ENCODE measurements around the gene SDHC.
A peak's percentile ranks its signal among the peaks of the same experiment; 100 is the strongest.
"Not testable (repeated sequence)": the region's sequence is repeated elsewhere in the genome, so short reads cannot be mapped to it uniquely, and the experiment has no call there.

SDHC gene

DNA sequence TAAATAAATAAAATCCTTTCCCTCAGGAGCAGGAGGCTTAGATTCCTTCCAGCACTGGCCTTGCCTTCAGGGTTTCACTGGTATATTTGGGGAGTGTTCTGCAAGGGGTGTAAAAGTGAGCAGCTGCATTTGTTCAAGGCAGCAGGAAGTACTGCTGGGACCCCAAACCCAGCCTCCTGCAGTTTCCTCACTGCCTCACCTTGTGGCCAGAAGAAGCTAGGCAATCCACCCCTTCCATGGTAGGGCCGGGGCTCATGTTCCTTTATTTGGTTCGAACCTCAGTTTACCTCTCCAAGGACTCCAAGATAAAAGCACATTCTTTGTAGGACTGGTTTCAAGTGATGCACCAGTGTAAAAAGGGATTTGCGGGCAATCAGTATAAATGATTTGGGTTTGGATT, 74.5 kb downstream of the SDHC start:
- no peak for DNase-seq (ENCODE audit: low read depth)

DNA sequence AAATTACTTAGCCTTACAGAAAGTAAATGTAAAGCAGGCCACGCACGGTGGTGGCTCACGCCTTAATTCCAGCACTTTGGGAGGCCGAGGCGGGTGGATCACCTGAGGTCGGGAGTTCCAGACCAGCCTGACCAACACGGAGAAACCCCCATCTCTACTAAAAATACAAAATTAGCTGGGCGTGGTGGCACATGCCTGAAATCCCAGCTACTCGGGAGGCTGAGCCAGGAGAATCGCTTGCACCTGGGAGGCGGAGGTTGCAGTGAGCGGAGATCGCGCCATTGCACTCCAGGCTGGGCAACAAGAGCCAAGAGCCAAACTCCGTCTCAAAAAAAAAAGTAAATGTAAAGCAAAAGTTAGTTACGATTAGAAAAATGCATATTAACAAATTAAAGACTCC, 75.0 kb downstream of the SDHC start:
- DNase-seq (ENCODE audit: low read depth): not testable (repeated sequence)

DNA sequence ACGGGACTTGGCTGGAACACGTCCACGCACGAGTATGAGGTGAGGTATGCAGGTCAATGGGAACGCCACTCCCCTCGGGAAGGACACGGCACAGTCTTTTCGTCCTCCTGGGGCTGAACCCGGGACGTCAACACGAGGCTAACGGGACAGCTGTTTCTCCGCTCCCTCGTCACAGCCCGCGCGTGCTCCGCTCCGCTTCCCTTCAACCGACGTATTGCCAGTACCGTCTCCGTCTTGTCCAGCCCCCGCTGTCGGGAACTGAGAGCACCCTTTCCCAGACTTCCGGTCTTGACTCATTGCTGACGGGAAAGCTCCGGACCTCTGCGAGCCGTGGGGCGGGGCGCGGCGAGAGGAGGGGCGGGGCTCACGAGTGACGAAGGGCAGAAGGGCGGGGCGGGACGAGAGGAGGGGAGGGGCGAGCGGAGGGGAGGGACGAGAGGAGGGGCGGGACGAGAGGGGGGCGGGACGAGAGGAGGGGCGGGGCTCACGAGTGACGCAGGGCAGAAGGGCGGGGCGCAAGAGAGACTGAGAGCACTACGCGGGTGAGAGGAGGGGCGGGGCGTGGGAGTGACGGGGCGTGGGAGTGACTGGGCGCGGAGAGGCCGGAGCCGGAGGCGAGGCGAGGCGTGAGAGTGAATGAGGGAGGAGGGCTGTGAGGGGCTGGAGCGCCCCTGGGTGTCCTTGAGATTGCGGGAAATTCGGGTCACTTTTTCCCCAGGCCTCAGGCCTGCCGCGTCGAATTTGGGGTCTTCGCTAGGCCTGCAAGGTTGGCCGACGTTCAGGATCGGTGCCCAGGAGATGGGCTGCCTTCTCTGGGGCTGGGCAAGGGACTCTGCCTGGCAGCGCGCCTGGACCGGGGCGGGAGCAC, 75.7 kb downstream of the SDHC start:
- peak; percentile 98 for DNase-seq (ENCODE audit: low read depth)

DNA sequence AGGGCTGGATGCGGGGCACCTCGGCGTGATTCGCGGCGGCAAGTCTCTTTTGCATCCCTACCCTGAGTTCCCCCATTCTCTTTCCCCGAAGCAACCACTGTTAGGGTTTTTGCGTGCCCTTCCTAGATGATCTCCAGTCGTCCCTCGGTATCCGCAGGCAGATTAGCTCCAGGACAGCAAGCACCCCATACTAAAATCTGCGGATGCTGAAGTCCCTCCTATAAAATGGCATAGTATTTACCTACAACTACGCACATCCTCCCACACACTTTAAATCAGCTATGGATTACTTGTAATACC, 76.3 kb downstream of the SDHC start:
- DNase-seq (ENCODE audit: low read depth): no peak

DNA sequence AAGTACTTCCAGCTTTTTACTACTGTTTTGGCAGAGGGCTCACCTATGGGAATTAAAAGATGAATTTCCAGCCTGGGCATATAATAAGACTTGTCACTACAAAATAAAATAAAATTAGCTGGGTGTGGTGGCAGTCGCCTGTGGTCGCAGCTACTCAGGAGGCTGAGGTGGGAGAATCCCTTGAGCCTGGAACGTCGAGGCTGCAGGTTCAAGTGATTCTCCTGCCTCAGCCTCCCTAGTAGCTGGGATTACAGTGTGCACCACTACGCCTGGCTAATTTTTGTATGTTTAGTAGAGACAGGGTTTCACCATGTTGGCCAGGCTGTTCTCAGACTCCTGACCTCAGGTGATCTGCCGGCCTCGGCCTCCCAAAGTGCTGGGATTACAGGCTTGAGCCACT, 77.0 kb downstream of the SDHC start:
- DNase-seq (ENCODE audit: low read depth): not testable (repeated sequence)

DNA sequence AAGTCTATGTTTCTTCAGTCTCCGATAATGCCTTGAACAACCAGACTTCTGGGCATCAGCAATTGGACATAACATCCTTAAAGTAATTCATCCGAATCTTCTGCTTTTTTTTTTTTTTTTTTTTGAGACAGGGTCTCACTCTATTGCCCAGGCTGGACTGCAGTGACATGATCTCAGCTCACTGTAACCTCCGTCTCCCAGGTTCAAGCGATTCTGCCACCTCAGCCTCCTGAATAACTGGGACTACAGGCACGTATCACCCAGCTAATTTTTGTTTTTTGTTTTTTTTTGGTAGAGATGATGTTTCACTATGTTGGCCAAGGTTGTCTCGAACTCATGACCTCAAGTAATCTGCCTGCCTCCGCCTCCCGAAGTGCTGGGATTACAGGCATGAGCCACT, 77.4 kb downstream of the SDHC start:
- DNase-seq (ENCODE audit: low read depth): no peak

DNA sequence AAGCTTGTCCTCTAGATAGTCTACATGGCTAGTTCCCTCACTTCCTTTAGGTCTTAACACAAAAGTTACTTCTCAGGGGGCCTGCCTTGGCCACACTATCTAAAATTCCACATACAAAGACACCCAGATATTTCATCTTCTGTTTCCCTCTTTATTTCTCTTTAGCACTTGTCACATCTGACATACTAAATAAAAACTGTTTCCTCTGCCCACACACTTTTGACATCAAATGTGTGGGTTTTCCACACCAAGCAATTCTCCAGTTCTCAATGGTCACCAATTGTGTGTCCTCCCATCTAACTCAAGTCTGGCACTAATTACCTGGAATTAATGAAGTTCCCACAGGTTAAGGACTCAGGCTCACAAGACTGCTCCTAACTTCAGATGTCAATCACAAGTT, 79.0 kb downstream of the SDHC start:
- DNase-seq (ENCODE audit: low read depth): no peak

DNA sequence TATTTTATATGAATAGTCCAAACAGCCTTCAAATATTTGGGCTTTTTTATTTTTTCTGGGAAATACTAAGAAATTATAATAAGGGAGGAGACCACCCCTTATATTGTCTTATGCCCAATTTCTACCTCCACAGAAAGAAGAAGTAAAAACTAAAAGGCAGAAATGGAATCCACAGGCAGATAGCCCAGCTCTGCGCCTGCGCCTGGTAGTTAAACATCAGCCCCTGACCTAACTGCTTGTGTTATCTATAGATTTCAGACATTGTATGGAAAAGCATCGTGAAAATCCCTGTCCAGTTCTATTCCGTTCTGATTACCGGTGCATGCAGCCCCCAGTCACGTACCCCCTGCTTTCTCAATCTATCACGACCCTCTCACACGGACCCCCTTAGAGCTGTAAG, 82.9 kb downstream of the SDHC start:
- DNase-seq (ENCODE audit: low read depth): not testable (repeated sequence)

DNA sequence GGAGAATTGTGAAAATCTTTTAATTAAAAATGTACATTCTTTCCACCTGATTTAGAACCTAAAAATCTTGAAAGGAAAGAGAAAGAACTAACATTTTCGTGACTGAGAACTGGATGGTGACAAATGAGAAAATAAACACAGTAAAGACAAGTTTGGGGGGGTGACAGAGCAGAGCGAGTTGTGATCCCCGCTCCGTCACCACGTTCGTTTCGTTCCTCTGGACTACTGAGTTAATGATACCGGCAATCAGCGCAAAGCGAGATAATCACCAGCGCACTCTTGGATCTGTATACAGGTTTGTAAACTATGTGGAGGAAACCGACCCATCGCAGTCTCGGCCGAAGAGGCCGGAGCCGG, 84.7 kb downstream of the SDHC start:
- DNase-seq (ENCODE audit: low read depth): no peak

DNA sequence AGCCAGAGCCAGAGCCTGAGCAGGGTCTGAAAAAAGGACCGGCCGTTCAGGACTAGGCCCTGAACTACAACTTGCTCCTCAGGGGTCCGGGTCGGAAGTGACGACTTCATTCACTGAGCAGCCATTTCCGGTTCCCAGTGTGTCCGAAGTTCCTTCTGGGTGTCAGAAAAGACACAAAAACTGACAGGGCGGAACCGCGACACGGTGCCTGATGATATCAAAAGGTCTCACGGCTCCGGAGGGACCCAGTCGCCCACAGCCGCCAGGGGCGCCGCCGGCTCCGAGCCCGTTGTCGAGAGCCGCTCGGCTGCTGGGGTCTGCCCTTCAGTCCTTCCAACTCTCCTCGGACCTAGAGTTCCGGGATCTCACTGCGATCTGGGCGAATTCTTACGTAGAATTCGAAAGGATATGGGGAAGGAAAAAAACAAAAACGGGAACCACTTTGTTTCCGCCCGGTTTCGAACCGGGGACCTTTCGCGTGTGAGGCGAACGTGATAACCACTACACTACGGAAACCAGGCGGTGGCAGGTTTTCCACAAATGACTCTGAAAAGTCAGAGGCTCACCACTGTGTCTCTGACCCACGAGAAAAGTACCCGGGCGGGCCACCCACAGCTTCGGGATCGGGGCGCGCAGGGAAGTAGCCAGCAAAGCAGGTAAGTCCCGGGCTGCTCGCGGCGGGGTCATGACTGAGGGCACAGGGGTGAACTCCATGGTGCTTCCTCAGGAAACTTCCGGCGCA, 85.2 kb downstream of the SDHC start:
- peak; percentile 89 for DNase-seq (ENCODE audit: low read depth)

DNA sequence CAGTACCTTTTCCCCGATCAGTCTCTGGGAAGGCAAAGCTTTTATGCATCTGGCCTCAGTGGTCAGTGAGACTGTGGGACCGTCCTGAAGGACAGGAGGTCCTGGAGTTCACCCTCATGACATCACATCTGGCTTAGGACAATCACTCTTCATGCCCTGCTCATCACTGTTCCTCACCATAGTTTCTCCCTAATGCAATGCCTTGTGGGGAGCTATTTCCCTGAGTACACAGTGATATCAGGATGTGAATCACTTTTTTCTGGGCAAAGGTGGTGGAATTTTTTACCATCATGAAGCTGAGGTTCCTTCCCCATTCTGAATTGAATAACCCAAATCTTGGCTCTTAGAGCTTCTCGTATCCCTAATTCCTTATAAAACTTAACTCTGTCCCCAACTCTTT, 88.3 kb downstream of the SDHC start:
- DNase-seq (ENCODE audit: low read depth): no peak

DNA sequence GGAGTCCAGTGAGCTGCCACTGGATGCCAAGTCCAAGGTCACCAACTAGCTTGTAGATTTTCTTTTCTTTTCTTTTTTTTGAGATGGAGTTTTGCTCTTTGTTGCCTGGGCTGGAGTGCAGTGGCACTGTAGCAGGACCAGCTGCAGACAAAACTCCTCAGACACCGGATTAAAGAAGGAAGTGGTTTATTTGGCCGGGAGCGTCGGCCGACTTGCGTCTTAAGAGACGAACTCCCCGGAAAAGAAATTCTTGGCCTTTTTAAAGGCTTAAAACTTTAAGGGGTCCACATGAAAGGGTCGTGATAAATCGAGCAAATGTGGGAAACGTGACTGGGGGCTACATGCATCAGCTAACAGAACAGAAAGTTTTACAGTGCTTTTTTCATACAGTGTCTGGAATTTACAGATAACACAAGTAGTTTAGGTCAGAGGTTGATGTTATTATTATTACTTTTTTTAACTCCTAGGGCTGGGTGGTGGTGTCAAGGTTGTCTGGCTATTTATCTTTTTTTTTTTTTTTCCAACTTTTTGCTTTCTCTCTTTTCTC, 89.9 kb downstream of the SDHC start:
- no peak for DNase-seq (ENCODE audit: low read depth)

DNA sequence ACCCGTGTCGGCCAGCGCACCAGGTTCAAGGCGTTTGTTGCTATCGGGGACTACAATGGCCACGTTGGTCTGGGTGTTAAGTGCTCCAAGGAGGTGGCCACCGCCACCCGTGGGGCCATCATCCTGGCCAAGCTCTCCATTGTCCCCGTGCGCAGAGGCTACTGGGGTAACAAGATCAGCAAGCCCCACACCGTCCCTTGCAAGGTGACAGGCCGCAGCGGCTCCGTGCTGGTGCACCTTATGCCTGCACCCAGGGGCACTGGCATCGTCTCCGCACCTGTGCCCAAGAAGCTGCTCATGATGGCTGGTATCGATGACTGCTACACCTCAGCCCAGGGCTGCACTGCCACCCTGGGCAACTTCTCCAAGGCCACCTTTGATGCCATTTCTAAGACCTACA, 92.4 kb downstream of the SDHC start:
- not testable (repeated sequence) for DNase-seq (ENCODE audit: low read depth)

DNA sequence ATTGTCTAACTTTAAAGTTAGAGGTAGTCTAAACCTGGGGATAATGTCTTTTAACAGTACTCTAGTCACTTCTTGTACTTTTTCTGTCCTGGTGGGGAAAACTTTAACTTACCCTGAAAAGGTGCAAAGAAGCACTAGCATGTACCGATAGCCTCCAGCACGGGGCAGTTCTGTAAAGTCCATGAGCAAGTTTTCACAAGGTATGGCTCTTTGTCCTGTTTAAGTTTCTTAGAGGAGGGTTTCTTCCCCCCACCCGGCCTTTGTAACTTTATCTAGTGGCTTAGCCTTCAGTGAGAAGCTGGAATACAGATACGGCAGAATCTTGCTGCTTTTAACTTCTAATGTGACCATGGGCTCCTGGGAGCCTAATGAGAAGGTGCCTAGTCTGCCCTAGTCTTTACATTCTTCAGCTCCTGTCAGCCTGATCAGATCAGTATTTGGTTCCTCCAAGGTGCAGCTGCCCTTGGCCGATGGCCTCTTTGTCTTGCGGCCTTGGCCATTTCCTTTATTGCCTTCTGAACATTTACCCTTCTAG, 93.3 kb downstream of the SDHC start:
- no peak for DNase-seq (ENCODE audit: low read depth)

DNA sequence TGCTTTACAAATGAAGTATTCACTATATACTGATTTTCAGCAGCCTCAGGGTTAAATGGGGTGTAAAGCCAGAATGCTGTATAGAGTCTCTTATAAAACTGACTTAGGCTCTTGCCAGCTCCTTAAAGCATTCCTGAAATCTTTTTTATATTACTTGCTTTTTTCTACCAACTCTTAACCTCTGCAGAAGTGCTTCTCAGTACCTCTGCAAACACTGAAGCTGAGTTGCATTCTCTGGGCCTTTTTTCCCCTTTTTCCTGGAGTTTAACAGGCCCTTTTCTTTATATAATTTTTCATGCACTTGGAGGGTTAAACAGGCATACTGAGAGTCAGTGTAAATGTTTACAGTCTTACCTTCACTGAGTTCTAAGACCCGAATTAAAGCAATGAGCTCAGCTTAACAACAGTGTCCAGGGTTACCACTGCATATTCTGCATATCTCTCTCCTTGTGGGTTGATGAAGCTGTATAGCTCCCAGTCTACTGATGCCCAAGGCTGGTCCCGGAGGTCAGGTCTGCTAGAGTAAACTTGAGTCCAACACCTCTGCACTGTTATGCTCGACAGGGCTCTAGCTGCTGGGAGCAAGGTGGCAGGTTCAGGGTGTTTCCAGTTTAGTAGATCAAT, 94.4 kb downstream of the SDHC start:
- no peak for DNase-seq (ENCODE audit: low read depth)

DNA sequence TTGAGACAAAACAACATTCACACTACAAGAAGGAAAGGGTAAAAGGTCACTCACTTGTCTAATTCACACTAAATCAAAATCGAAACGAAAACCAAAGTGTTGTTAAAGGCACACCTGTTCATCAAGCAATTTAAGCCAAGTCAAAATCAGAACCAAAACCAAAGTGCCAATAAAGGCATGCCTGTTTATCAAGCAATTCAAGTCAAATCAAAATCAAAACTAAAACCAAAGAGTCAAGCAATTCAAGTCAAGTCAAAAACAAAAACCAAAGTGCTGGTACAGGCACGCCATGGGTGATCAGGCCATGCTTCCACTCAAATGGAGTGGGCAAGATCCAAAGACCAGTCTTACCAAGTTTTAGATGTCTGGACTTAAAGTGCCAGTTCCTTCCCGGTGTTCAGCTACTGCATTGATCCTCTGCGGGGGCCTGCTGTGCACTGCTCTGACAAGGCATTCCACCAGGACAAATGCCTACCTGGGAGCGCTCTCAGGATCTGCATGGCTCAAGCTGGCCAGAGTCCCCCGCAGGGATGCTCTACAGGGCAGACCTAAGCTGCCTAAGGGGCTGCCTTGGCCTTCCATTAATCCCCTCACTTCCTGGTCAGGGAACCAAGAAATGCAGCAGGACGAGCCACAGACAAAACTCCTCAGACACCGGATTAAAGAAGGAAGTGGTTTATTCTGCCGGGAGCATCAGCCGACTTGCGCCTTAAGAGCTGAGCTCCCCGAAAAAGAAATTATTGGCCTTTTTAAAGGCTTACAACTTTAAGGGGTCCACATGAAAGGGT, 95.9 kb downstream of the SDHC start:
- DNase-seq (ENCODE audit: low read depth): not testable (repeated sequence)

DNA sequence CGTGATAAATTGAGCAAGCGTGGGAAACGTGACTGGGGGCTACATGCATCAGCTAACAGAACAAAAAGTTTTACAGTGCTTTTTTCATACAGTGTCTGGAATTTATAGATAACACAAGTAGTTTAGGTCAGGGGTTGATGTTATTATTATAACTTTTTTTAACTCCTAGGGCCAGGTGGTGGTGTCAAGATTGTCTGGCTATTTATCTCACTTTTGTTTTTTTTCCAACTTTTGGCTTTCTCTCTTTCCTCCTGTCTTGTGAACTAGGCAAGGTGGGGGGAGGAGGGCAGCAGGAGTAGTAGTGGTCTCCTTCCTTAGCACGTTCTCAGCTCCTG, 96.4 kb downstream of the SDHC start:
- DNase-seq (ENCODE audit: low read depth): not testable (repeated sequence)
